T-helper 9 cell (primary cell): ENCODE measurements around the gene TMBIM4.
"Not testable (repeated sequence)": the region's sequence is repeated elsewhere in the genome, so short reads cannot be mapped to it uniquely, and the experiment has no call there.

Source experiments
- DNase-seq: peaks from one replicate; pipeline ENCODE4 v3.0.0-alpha.2; 2020
- total RNA-seq, 2 donors: gene quantifications; one replicate each; lab custom pipeline; 2026; lab: John Stamatoyannopoulos, UW

The TMBIM4 gene
- total RNA-seq: 11.8 to 13.6 reads per million in 2 donors

GRCh38 chr12:66169221-66170170 is at the start of gene TMBIM4:
TMBIM4 (minus strand) TSS chr12:66169996; CDS start chr12:66169951, 45 bp downstream.
- peak; percentile 78 for DNase-seq

- no peak for DNase-seq
Observed at GRCh38 chr12:66217342-66217917, 47.6 kb upstream of the TMBIM4 start.

GRCh38 chr12:66213011-66213410 is 43.2 kb upstream of the TMBIM4 start:
- DNase-seq: not testable (repeated sequence)

- DNase-seq: not testable (repeated sequence)
Observed at GRCh38 chr12:66211573-66211972, 41.8 kb upstream of the TMBIM4 start.

GRCh38 chr12:66210840-66211239 is 41.0 kb upstream of the TMBIM4 start:
- no peak for DNase-seq

GRCh38 chr12:66206141-66206540 is 36.3 kb upstream of the TMBIM4 start:
- no peak for DNase-seq

- DNase-seq: no peak
Observed at GRCh38 chr12:66203820-66204219, 34.0 kb upstream of the TMBIM4 start.

GRCh38 chr12:66199831-66200509 is 30.2 kb upstream of the TMBIM4 start:
- no peak for DNase-seq

- DNase-seq: no peak
Observed at GRCh38 chr12:66199141-66199540, 29.3 kb upstream of the TMBIM4 start.

GRCh38 chr12:66197495-66197921 is 27.7 kb upstream of the TMBIM4 start:
- DNase-seq: no peak

- no peak for DNase-seq
Observed at GRCh38 chr12:66196806-66197205, 27.0 kb upstream of the TMBIM4 start.

GRCh38 chr12:66195242-66195641 is 25.4 kb upstream of the TMBIM4 start:
- no peak for DNase-seq

GRCh38 chr12:66194122-66194521 is 24.3 kb upstream of the TMBIM4 start:
- no peak for DNase-seq

GRCh38 chr12:66191547-66192126 is 21.8 kb upstream of the TMBIM4 start:
- no peak for DNase-seq

GRCh38 chr12:66190519-66191370 is 20.9 kb upstream of the TMBIM4 start:
- no peak for DNase-seq

GRCh38 chr12:66189889-66190288 is 20.1 kb upstream of the TMBIM4 start:
- no peak for DNase-seq

- DNase-seq: no peak
Observed at GRCh38 chr12:66189486-66189843, 19.7 kb upstream of the TMBIM4 start.

GRCh38 chr12:66188584-66189485 is 19.0 kb upstream of the TMBIM4 start, which contains the start of gene IRAK3:
IRAK3 (plus strand) TSS chr12:66189214; CDS start chr12:66189300, 86 bp downstream.
- DNase-seq: no peak

GRCh38 chr12:66187821-66188220 is 18.0 kb upstream of the TMBIM4 start:
- no peak for DNase-seq

GRCh38 chr12:66187036-66187435 is 17.2 kb upstream of the TMBIM4 start:
- no peak for DNase-seq

- DNase-seq: not testable (repeated sequence)
Observed at GRCh38 chr12:66184822-66185221, 15.0 kb upstream of the TMBIM4 start.
